HG03039 (cell line): ENCODE data around the gene FUNDC2.
A peak's percentile ranks its signal among the peaks of the same experiment; 100 is the strongest.

Experiments used
- ATAC-seq: cut with Tn5 transposase; IDR thresholded peaks from one replicate; pipeline ENCODE4 v1.9.1; 2021; ENCODE audit warnings: mild to moderate bottlenecking, moderate library complexity; ENCODE audit not compliant: unreplicated experiment

The FUNDC2 gene

GRCh38 chrX:155023907-155024833, 2.5 kb upstream of the FUNDC2 start:
- ATAC-seq, result no peak

- no peak for ATAC-seq
Observed at GRCh38 chrX:155026420-155026726, 271 bp upstream of the FUNDC2 start.

- ATAC-seq, result no peak
Observed at GRCh38 chrX:155027509-155028066, 944 bp downstream of the FUNDC2 start.

GRCh38 chrX:155028129-155028528, 1.5 kb downstream of the FUNDC2 start:
- no peak for ATAC-seq

- no peak for ATAC-seq
Observed at GRCh38 chrX:155028877-155029291, 2.2 kb downstream of the FUNDC2 start.

- no peak for ATAC-seq
Observed at GRCh38 chrX:155031657-155032056, 5.0 kb downstream of the FUNDC2 start.

- no peak for ATAC-seq
Observed at GRCh38 chrX:155035688-155036087, 9.0 kb downstream of the FUNDC2 start.

GRCh38 chrX:155046129-155046810, 19.6 kb downstream of the FUNDC2 start:
- ATAC-seq, result no peak

- no peak for ATAC-seq
Observed at GRCh38 chrX:155046811-155047528, 20.3 kb downstream of the FUNDC2 start.

GRCh38 chrX:155048977-155049619, 22.5 kb downstream of the FUNDC2 start:
- no peak for ATAC-seq

- no peak for ATAC-seq
Observed at GRCh38 chrX:155052738-155053498, 26.3 kb downstream of the FUNDC2 start.

GRCh38 chrX:155053656-155054055, 27.0 kb downstream of the FUNDC2 start:
- no peak for ATAC-seq

- no peak for ATAC-seq
Observed at GRCh38 chrX:155054255-155054654, 27.6 kb downstream of the FUNDC2 start.

- ATAC-seq, result no peak
Observed at GRCh38 chrX:155055494-155055893, 28.9 kb downstream of the FUNDC2 start.

GRCh38 chrX:155056471-155056870, 29.8 kb downstream of the FUNDC2 start:
- no peak for ATAC-seq

GRCh38 chrX:155056877-155057792, 30.5 kb downstream of the FUNDC2 start:
- ATAC-seq, result peak; percentile 71

GRCh38 chrX:155061760-155062159, 35.1 kb downstream of the FUNDC2 start:
- no peak for ATAC-seq

GRCh38 chrX:155065035-155065734, 38.5 kb downstream of the FUNDC2 start:
- ATAC-seq, result no peak
